Liver (tissue), 3 donors: Measurements from ENCODE around the gene PCED1B.

ENCODE experiments used
- ATF3 ChIP-seq: IDR thresholded peaks from 2 replicates; pipeline ENCODE4 v1.6.1; 2016; ENCODE audit warnings: antibody characterized with exemption
- CTCF ChIP-seq: fragments of 150-350 bp; IDR thresholded peaks from 2 replicates; pipeline ENCODE4 v1.5.1; 2017; ENCODE audit warnings: improper control_type of control experiment, low read depth, low read length; ENCODE audit not compliant: missing input control
- FOXA1 ChIP-seq: IDR thresholded peaks from 2 replicates; pipeline ENCODE4 v1.6.1; 2016; ENCODE audit warnings: antibody characterized with exemption
- GABPA ChIP-seq, 2 donors: IDR thresholded peaks in 1 of 2; conservative IDR thresholded peaks in 1 of 2; 2 replicates each; pipeline ENCODE4 v1.6.1; 2016; ENCODE audit warnings: antibody characterized with exemption in 2 of 2, mild to moderate bottlenecking in 1 of 2, moderate library complexity in 1 of 2
- SP1 ChIP-seq: IDR thresholded peaks from 2 replicates; pipeline ENCODE4 v1.6.1; 2018; ENCODE audit warnings: antibody characterized with exemption, mild to moderate bottlenecking
- TAF1 ChIP-seq: conservative IDR thresholded peaks from 2 replicates; pipeline ENCODE4 v1.6.1; 2016; ENCODE audit warnings: antibody characterized with exemption, mild to moderate bottlenecking
- donor health status: healthy.
- donor health status: healthy.

DNA sequence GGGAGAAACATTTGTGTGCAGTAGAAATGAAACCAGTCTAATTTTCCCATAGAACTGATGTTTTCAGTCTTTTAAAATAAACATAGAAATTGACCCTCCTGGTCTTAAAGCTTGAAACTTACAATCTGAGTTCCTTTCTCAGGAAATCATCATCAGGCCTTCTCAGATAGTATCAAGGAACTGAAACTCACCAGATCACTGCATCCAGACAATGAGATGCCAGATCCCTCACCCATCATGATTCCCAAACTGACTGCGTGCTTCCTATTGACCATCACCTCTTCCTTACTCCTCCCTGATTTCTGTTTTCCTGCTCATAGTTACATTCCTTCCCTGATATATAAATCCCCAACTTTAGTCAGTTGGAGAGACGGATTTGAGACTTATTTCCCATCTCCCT, 195.3 kb downstream of the PCED1B start:
- TF ChIP-seq CTCF (no peak), TAF1 (no peak), SP1 (no peak), GABPA (IDR thresholded peaks at IDR 0.05 in 1 of 2, conservative IDR thresholded peaks at IDR 0.05 in 1 of 2) (no peak), FOXA1 (no peak), ATF3 (no peak)
